Effector CD4-positive, alpha-beta T cell (primary cell): ENCODE measurements around the gene MAMDC4.
"Not testable (repeated sequence)": the region's sequence is repeated elsewhere in the genome, so short reads cannot be mapped to it uniquely, and the experiment has no call there.

Experiments
- DNase-seq: peaks from one replicate; pipeline ENCODE4 v3.0.0-alpha.2; 2020

The MAMDC4 gene

DNA sequence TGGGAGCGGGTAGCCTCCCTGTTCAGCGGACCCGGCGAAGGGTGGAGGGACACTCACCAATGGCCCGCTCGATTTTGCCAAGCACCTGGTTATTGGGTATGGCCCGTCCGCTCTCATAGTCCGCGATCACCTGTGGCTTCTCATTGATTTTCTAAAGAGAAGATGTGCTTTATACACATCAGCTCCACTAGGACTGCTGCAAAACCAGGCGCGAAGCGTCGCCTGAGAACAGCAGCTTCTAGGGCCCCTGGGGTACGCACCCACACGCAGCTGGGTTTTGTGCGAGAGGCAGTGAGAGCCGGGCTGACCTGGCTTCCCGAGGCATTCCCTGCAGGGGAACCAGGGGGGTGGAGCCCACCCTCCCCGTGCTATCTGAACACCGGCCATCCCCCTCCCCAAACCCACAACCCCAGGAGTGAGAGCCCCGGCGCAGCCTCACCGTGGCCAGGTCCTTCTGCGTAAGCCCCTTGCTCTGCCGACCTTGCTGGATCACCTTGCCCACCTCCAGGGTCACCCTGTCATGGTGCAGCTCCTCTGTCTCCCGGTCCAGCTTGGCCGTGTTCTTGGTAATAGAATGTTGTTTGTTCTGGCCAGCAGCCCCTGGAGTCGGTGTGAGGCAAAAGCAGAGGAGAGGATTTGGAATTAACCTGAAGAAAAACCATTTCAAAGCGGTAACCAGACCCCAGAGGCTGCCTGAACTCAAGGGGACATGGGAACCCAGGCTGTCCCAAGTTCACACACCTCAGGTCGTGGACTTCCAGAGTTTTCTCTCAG is 10.9 kb downstream of the MAMDC4 start:
- no peak for DNase-seq

DNA sequence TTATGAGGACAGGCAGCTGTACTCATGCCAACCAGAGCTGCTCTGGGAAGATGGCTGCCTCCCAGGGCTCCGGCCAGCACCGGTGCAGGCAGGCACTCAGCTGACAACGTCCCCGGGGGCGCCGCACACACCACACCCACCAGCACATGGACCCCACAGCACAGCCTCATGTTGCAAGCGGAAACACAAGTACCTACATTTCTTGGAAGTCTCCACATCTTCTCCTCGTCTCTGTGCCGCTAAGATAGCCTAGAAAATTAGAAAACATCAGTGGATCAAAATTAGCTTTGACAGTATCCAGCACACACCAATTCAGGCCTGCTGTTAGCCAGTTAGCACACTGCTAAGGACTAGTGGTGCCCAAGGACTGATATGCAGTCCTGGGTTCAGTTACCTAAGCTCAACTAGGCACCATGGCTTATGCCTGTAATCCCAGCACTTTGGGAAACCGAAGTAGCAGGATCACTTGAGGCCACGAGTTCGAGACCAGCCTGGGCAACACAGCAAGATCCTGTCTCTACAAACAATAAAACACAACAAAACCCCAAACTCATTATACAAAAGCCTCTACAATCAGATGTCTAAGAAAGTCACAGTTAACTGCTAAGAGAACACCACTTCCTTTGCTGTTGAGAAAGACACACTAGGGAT is 11.6 kb downstream of the MAMDC4 start:
- no peak for DNase-seq

DNA sequence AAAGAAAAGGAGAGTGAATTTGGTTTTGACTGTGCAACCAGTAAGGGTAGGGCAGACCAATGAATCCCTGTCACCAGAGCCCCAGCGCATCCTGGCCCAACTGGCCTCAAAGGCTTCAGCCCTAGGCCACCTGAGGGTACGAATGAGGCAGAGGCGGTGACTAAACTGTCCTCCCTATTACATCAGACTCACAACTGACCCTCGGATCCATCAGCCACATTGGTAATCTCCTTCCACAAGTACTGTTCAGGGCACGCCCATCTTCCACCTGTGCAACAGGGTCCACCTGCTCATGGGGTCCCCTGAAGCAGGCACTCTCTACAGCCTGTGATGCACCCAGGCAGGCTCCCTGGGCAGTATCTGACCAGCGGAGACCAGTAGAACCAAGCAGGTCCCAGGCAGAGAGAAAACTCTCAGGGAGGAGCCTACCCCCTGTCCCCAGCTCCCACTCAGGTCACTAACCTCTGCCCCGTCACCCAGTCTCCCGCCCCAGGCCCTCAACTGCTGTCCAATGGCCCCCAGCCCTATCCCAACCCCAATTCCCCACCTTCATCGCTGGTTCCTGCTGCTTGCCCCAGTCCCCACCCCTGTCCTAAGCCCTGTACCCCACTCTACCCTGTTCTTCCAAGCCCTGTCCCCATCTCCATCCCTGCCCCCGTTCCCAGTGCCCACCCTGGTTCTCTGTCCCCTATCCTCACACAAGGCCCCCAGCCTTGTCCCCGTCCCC is 13.1 kb downstream of the MAMDC4 start:
- no peak for DNase-seq

GRCh38 chr9:136865768-136866103 is 13.6 kb downstream of the MAMDC4 start:
- DNase-seq, result no peak

- DNase-seq, result not testable (repeated sequence)
Measured at GRCh38 chr9:136866898-136867421, 14.8 kb downstream of the MAMDC4 start.

DNA sequence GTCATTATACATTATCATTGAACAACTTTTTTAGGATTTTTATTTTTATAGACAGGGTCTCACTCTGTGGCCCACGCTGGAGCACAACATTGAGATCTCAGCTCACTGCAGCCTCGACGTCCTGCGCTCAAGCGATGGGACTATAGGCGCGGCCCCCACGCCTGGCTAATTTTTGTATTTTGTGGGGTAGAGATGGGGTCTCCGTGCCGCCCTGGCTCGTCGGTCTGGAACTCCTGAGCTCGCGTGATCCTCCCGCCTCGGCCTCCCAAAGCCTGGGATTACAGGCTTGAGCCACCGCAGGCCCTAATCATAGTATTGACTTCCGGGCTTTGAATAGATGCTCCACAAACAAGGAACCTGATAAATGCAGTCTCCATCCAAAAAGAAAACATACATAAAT is 15.3 kb downstream of the MAMDC4 start:
- DNase-seq, result no peak

DNA sequence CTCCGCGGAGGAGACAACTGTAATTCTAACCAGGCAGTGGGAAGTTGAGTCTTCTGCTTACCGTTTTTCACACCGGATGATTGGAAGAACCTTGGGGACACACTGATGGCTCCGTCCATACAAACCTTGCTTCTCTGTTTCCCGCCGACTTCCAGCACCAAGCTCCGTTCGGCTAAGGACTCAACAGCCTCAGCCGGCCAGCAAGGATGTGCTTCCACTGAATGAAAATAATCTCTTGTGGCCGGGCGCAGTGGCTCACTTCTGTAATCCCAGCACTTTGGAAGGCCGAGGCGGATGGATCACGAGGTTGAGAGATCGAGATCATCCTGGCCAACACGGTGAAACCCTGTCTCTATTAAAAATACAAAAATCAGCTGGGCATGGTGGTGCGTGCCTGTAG is 15.8 kb downstream of the MAMDC4 start:
- DNase-seq, result no peak

GRCh38 chr9:136868644-136869043 is 16.5 kb downstream of the MAMDC4 start:
- no peak for DNase-seq

DNA sequence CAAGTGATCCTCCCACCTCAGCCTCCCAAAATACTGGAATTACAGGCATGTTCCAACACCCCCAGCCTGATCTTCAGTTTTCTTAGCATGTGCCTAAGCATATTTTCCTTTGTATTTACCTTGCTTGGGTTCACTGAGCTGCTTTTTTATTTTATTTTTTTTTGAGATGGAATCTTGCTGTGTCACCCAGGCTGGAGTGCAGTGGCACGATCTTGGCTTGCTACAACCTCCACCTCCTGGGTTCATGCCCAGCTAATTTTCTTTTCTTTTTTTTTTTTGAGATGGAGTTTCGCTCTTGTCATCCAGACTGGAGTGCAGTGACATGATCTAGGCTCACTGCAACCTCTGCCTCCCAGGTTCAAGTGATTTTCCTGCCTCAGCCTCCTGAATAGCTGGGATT is 17.5 kb downstream of the MAMDC4 start:
- not testable (repeated sequence) for DNase-seq

DNA sequence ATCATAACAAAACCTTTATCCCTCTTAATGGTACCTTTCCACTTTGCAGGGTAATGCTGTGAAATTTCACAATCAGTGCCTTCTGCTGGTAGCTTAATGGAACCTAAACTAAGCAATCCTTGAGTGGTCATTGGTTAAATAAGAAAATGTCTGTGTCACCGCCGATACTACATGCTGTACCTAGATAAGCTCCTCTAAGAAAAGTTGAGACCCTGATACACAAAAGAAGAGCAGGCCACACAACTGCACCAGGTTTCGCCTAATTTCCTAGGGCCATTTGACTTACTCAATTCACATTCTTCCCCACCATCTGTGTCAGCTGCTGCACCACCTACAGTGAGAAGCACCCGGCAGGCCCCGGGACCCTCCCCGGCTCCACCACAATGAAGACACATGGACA is 23.0 kb downstream of the MAMDC4 start:
- DNase-seq, result no peak

DNA sequence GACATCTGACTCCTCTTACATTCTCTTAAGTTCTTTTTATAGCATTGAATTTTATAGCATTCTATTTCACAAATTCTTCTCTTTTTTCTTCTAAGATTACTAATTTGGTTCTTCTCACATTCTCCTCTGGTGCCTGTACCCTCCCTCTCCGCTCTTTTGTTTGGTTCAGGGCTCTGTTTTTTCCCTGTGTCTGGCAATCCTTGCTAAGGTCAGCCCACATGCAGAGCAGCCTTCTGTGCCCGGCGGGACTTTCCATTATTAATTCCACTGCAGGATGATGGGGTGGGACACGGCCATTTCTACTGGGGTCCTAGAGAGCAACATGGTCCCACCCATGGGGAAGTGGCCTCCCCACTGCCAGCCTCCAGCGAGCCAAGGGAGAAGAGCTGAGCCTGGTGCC is 24.3 kb downstream of the MAMDC4 start:
- DNase-seq, result no peak

- no peak for DNase-seq
Measured at GRCh38 chr9:136880651-136881050, 28.5 kb downstream of the MAMDC4 start.

GRCh38 chr9:136881691-136882108 is 29.6 kb downstream of the MAMDC4 start:
- DNase-seq, result no peak

DNA sequence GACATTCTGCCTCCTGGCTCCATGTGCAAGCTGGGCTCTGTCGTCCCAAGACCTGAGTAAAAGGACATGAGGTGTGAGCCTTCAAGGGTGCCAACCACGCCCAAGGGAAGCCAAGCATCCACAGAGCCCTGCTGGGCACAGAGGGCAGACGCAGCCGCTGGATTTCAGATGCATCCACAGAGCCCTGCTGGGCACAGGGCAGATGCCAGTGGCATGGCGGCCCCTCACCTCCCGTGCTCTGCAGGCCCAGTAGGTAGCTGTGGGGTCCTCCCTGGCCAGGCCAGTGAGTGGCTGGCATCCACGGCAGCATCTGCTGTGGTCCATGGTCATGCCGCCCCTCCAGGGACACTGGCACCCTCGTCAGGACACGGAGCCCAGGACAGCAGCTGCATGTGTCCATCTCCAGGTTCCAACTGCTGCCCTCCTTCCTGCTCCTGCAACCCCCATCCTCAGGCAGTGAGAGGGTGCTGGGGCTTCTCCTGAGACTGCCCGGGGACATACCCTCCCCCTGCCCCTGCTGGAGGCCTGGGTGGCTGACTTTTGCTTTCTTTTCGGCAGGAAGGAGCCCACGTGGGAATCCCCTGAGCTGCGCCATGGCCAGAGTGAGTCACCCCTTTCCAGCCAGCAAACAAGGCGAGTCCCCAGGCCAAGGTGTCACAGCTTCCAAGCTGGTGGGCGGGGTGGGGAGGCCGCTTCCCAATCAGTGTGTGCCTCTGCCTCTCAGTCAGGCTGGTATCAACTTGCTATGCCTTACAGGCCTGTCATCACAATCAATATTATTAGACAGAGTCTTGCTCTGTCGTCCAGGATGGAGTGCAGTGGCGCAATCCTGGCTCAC is 30.2 kb downstream of the MAMDC4 start:
- peak; percentile 85 for DNase-seq

GRCh38 chr9:136882947-136883283 is 30.8 kb downstream of the MAMDC4 start:
- not testable (repeated sequence) for DNase-seq

DNA sequence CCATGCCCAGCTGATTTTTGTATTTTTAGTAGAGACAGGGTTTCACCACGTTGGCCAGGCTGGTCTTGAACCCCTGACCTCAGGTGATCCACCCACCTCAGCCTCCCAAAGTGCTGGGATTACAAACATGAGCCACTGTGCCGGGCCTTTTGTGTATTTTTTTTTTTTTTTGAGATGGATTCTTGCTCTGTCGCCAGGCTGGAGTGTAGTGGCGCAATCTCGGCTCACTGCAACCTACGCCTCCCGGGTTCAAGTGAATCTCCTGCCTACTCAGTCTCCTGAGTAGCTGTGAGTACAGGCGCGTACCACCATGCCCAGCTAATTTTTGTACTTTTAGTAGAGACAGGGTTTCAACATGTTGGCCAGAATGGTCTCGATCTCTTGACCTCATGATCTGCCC is 31.5 kb downstream of the MAMDC4 start:
- not testable (repeated sequence) for DNase-seq

GRCh38 chr9:136885950-136886578 is 33.9 kb downstream of the MAMDC4 start, which contains the start of gene TRAF2:
TSS of gene TRAF2 (plus strand) at chr9:136886516. CDS start at chr9:136898741, 12,225 bp downstream.
- DNase-seq, result peak; percentile 96

GRCh38 chr9:136886610-136887597 is 34.8 kb downstream of the MAMDC4 start:
- DNase-seq, result peak; percentile 70

DNA sequence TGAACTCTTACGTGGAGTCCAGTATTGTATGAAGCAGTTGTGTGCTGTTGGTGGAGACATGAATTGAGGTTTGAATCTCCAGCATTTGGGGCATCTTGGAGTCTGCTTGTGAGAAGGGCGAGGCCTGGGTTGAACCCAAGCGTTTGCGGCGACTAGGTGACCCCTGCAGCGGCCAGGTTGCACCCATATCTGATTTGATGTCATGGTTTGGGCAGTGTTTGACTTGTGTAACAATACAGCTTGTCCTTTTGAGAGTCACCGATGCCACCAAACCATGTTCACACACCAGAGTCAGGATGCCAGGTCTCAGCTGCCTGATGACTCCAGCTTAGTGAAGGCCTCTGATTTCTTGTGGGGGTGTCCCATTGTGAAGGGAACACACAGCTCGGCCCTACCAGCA is 36.3 kb downstream of the MAMDC4 start:
- no peak for DNase-seq

DNA sequence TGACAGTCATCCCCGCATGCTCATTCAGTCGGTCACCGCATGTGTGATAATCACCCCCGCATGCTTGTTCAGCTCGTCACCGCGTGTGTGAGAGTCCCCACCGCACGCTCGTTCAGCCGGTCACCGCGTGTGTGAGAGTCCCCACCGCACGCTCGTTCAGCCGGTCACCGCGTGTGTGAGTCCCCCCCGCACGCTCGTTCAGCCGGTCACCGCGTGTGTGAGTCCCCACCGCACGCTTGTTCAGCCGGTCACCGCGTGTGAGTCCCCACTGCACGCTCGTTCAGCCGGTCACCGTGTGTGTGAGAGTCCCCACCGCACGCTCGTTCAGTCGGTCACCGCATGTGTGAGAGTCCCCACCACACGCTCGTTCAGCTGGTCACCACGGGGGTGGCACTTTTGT is 37.7 kb downstream of the MAMDC4 start:
- no peak for DNase-seq

DNA sequence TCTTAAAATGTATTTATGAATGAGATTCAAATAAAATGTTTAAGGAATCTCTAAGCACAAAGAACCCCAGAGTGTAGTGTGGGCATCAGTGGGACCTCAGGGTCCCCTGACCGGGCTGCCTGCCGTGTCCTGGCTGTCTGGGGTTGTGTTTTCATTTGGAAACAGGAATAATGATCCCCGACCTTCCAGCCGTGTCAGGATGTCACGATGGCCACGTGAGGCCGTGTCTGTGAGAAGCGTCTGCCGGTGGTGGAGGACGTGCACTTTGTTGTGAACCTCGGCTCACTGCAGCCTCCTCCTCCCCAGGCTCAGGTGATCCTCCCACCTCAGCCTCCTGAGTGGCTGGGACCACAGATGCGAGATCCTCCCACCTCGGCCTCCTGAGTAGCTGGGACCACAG is 38.5 kb downstream of the MAMDC4 start:
- no peak for DNase-seq
